ENCODE measurements around the gene IMMP2L.

Gene IMMP2L

DNA sequence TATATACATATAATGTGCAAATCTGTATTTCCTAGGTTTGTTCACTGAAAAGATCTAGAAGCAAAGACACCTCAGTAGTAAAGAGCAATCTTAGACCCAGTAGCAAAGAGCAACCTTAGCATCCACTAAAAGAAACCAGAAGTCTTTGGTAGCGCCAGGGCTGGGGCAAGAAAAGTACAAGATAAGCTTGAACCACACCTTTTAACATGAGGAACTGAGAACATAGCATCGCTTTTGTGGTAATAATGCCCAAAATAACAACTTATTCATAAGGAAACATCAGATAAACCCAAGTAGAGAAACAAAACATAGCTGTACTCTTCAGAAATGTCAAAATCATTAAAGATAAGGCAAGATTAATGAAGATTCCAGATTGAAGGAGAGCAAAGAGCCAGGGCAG, 173.4 kb downstream of the IMMP2L start:
- no peak for DNase-seq

- no peak for DNase-seq
Observed at GRCh38 chr7:111388016-111388415, 174.3 kb downstream of the IMMP2L start.

- DNase-seq = peak in 1 of 2 donors; percentile 1
Observed at GRCh38 chr7:111384065-111384891, 178.0 kb downstream of the IMMP2L start.

DNA sequence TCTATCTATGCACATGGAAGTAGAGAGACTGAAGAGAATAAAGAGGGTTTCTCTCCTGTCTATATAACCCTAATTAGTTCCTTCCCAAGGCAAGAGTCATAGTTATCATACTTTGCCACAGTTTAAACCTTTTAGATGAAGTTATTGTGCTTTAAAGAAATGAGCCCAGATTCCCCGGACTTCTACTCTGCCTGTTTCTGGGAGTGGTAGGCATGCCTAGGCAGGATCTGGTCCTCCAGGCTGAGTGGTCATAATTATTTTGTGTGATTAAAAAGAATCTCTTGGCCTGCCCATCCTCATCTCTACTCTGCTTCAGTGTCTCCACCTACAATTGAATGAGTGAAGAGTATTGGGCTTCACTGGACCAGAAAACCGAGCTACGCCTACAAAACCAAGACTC, 179.2 kb downstream of the IMMP2L start:
- no peak for DNase-seq

GRCh38 chr7:111381590-111381989, 180.7 kb downstream of the IMMP2L start:
- DNase-seq = no peak

DNA sequence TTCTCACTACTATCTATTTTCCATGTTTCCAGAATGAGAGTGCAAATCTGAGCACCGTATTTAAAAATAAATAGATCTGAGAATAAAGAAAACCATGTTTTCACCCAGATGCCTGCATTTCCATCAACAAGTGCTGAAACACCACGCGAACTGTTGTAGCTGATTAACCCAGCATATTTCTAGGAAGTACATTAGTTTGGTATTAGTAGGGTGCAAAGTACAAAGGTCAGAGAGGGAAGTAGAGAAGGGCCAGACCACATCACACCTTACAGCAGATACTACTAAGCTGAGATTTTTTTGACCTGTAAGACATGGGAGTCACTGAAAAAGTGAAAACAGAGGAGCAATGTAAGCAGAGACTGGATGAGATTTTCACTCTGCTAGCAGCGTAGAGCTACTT, 181.3 kb downstream of the IMMP2L start:
- no peak for DNase-seq

- no peak for DNase-seq
Observed at GRCh38 chr7:111374027-111374426, 188.3 kb downstream of the IMMP2L start.

DNA sequence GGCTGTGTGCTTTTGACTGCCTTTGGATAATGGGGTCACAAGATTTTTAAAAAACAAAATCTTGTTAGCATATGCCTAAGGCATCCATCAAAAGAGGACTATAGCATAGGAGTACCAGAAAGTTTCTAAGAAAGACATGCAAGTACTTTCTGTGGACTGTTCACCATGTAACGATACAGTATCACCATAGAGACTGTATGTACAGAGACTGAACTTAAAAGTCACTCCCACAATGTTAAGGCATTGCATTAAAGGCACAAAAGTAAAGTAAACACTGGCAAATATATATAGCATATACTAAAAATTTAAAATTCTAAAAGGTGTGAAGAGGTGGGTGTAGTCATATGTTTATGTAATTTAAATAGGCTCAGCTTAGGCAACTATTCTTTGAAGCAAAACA, 190.9 kb downstream of the IMMP2L start:
- DNase-seq = no peak

DNA sequence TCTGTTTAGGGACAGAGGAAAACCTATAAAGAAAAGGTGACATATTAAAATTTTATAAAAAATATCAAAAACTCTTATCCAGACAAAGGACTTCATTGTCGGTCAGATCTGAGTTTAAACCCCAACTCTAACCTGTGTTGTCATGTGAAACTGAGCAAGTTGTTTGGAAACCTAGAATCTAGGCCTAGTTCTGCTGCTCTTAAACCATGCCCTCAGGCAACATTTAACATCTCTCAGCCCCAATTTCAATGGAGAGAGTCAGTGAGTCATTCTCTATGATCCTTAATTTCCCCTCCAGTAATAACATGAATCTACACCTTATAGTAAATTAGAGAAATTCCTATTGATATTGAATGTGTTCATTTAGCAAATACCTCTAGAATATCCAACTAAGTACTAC, 192.3 kb downstream of the IMMP2L start:
- DNase-seq = no peak

DNA sequence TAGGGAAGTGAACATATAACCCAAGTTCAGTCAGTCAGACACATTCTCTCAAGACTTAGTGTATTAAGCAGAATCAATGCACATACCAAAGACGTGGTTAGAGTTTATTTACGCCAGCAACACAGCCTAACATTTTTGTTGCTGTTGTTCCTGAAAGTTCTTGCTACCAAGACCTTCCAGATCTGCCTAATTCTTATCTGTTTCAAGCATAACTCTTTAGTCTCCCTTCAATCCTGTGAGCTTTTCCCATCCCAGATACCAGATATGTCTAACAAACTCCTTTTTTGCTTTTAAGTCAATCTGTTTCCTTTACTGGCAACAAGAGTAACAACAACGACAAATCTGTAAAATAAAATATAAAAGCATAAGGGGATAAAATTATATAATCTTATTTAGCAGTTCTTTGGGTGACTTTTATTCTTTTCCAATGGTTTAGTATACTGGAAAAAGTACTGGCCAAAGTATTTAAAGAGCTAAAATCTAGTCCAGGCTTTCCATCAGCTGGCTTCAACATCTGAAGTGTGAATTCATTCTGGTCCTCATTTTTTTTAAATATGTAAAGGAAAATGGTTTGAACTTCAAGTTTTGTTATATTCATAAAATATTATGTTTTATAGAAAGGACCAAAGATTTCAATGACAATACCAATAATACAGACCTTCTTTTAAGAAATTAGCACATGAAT, 193.8 kb downstream of the IMMP2L start:
- no peak for DNase-seq

- no peak for DNase-seq
Observed at GRCh38 chr7:111364413-111364812, 197.9 kb downstream of the IMMP2L start.

GRCh38 chr7:111363099-111363498, 199.2 kb downstream of the IMMP2L start:
- DNase-seq = no peak

- no peak for DNase-seq
Observed at GRCh38 chr7:111362506-111363054, 199.7 kb downstream of the IMMP2L start.

- no peak for DNase-seq
Observed at GRCh38 chr7:111358915-111359314, 203.4 kb downstream of the IMMP2L start.

DNA sequence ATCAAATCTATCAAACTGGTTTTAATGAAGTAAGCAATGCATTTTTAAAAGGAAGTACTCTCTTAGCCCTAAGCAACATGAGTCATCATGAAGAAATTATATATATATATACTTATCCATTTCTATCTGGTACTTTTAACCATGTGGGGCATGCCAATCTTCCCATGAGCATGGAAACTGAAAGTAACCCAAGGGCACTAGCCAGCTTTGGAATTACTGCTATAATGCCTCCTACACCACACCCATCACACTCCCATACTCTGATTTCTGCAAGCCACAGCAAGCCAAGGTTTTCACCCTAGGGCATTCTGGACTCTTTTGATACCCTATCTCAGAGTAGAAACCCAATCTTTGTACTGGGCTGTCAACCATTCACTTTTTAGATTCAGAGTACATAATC, 204.6 kb downstream of the IMMP2L start:
- no peak for DNase-seq

DNA sequence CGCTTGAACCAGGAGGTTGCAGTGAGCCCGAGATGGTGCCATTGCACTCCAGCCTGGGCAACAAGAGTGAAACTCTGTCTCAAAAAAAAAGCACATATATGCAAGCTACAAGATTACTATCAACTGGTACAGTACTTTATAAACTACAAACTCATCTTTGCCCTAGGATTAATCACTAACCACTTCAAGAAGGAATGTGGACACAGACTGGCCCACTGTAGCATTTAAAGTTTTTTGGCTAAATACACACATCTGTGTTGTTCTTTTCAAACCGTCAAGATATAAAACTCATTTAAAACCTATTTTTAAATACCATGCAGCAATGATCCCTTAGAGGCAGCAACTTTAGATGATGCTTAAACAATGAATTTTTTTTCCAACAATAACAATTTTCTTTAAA, 205.4 kb downstream of the IMMP2L start:
- DNase-seq = no peak

- DNase-seq = no peak
Observed at GRCh38 chr7:111352319-111352718, 210.0 kb downstream of the IMMP2L start.

GRCh38 chr7:111346219-111346618, 216.1 kb downstream of the IMMP2L start:
- no peak for DNase-seq

GRCh38 chr7:111343017-111343416, 219.3 kb downstream of the IMMP2L start:
- DNase-seq = no peak

GRCh38 chr7:111339006-111339405, 223.3 kb downstream of the IMMP2L start:
- DNase-seq = no peak

- no peak for DNase-seq
Observed at GRCh38 chr7:111333010-111333409, 229.3 kb downstream of the IMMP2L start.

DNA sequence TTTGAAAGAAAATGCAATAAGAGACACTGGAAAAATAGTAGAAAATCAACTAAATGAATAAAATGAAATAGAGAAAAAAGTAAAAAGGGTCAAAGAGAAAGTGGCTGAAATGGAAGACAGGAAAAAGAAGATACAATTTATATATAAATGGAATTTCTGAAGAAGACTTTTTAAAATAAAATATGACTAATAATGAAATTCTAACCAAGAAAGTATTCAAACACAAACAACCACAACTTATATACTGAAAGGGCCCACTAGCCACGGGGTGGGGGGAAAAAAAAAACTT, 232.1 kb downstream of the IMMP2L start:
- DNase-seq = no peak

DNA sequence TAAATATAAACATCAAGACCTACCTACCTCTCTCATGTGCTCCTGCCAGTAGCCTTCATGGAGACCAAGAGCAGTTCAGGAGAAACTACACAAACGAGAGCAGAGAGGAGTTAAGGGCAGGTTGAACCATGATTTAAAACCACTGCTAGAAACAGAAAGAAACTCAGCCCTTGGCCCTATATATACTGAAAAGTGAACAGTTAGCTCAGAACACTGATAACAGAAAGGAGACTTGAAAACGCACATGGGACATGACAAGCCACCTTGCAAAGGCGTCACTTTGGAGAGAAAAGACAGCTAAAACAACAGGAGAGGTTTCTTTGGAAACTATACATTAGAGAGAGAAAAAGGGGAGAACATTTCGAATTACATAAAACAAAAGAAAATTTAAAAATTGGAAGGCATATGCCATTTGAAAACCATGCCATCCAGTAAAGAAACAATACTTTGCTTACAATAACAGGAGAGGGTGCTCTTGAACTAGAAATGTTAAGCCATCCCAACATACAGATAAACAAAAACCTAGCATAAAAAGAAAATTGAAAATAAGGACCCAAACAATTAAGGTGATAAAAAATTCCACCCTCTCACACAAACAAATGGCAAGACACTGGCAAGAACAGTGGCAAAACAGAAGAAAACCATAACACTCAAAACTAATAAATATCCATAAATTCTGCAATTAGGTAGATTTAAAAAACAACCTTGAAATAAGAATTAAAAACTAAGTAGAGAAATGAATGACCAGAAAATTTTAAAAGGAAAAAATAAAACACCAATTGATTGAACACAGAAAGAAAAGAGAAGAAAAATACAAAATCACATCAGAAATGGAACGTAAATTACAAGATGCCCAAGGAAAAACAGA, 232.7 kb downstream of the IMMP2L start:
- no peak for DNase-seq

Data from inflammatory macrophage (primary cell).